Measurements from ENCODE around the gene STRN. TPM values are rescaled to one million over a fixed set of nuclear protein-coding genes. Genes with fewer than 3 reads are reported as not detected.
"Not testable (repeated sequence)": the region's sequence is repeated elsewhere in the genome, so short reads cannot be mapped to it uniquely, and the experiment has no call there.

Gene STRN
- total and polyA plus RNA-seq, 2 of the 13 experiments (the other 11 are each of a cell fraction or from before 2014, with no cell fraction given), result 10.4 to 19.3 TPM

- in situ Hi-C loops (cut with HindIII; ENCODE audit: extremely low pct_ligation_motif_present, low pct_unique_long_range_greater_than_20kb), result not testable (repeated sequence)
These were observed 12.7 kb upstream of the STRN start for GRCh38 chr2:36979007-36979406.

GRCh38 chr2:36976065-36976464, 9.7 kb upstream of the STRN start:
- no peak for DNase-seq (ENCODE audit: low spot score)
- ChIA-PET CTCF (ENCODE audit: low intra/inter-chr PET ratio, low total read pairs) (no interaction called here), POLR2A (interaction anchor here (1.1 kb wide), 1 partner anchor 9 kb away, joined by 3 read pairs; the partner anchor contains the start of gene STRN)
- 15% methylated on average over 2 of the region's 2 CpGs for WGBS (ENCODE audit: low lambda C conversion rate)
- H3K27ac ChIP-seq (ENCODE audit: extremely low read length, insufficient read depth, low read length), result no peak overlapping the region
- BruUV-seq (replicated peaks), result no TSS peak
- H3K9me3 ChIP-seq (ENCODE audit: low read length), result no peaks in the 10 kb centered on the region
- H3K4me2 ChIP-seq (ENCODE audit: low read depth, low read length), result no peak overlapping the region
- intact Hi-C loops (cut with micrococcal nuclease; ENCODE audit: unreplicated experiment), result no loop called here
- in situ Hi-C loops (cut with HindIII; ENCODE audit: extremely low pct_ligation_motif_present, low pct_unique_long_range_greater_than_20kb), result no loop called here
- no peaks in the 10 kb centered on the region for H3K27me3 ChIP-seq (ENCODE audit: control insufficient read depth in 1 of 2, insufficient read depth in 2 of 2, low read length in 2 of 2)
- H2AFZ ChIP-seq (ENCODE audit: low read length), result no peak overlapping the region
- no peak overlapping the region for H3K4me3 ChIP-seq (replicated peaks in 1 of 3; ENCODE audit: insufficient read depth in 1 of 3, low read depth in 2 of 3, low read length in 3 of 3)
- FAIRE-seq, result no peak
- H3K36me3 ChIP-seq (replicated peaks in 1 of 2; ENCODE audit: control insufficient read depth in 1 of 2, insufficient read depth in 2 of 2, low read length in 2 of 2), result no peaks in the 10 kb centered on the region; a peak in 1 of 5 replicates
- peaks cover 11% of the 10 kb centered on the region; the same call in 1 of the 2 replicates for H3K4me1 ChIP-seq (ENCODE audit: insufficient read depth, low read length)
- ATAC-seq, result peak; percentile 65
- no peaks in the 10 kb centered on the region for H3K79me2 ChIP-seq (ENCODE audit: insufficient read depth, low read length)
- TF ChIP-seq NR0B2 (CRISPR knock-in tag; IDR thresholded peaks at IDR 0.05) (no peak), ZNF770 (CRISPR knock-in tag; IDR thresholded peaks at IDR 0.05) (peak; percentile 35; the same call in 1 of the 2 replicates)
- no peak overlapping the region for H3K9ac ChIP-seq (ENCODE audit: insufficient read depth, low read depth, low read length)
- H4K20me1 ChIP-seq (ENCODE audit: insufficient read depth, low read length), result no peaks in the 10 kb centered on the region

More at GRCh38 chr2:36979007-36979406, 12.7 kb upstream of the STRN start:
- H3K79me2 ChIP-seq (ENCODE audit: insufficient read depth, low read length); BruUV-seq (replicated peaks); ATAC-seq; intact Hi-C loops (cut with micrococcal nuclease; ENCODE audit: unreplicated experiment); H3K9me3 ChIP-seq (ENCODE audit: low read length); H3K27ac ChIP-seq (ENCODE audit: extremely low read length, insufficient read depth, low read length); FAIRE-seq; H2AFZ ChIP-seq (ENCODE audit: low read length); H3K4me3 ChIP-seq (replicated peaks in 1 of 3; ENCODE audit: insufficient read depth in 1 of 3, low read depth in 2 of 3, low read length in 3 of 3); H4K20me1 ChIP-seq (ENCODE audit: insufficient read depth, low read length); H3K9ac ChIP-seq (ENCODE audit: insufficient read depth, low read depth, low read length); H3K36me3 ChIP-seq (replicated peaks in 1 of 2; ENCODE audit: control insufficient read depth in 1 of 2, insufficient read depth in 2 of 2, low read length in 2 of 2); H3K4me2 ChIP-seq (ENCODE audit: low read depth, low read length); H3K27me3 ChIP-seq (ENCODE audit: control insufficient read depth in 1 of 2, insufficient read depth in 2 of 2, low read length in 2 of 2); DNase-seq (ENCODE audit: low spot score); POLR2A ChIA-PET; CTCF ChIA-PET (ENCODE audit: low intra/inter-chr PET ratio, low total read pairs): not testable (repeated sequence)
- TF ChIP-seq ZNF121 (CRISPR knock-in tag; IDR thresholded peaks at IDR 0.05), result peak; percentile 93
- WGBS (ENCODE audit: low lambda C conversion rate), result 86% methylated on average over 3 of the region's 3 CpGs
- peaks cover 11% of the 10 kb centered on the region; the same call in 1 of the 2 replicates for H3K4me1 ChIP-seq (ENCODE audit: insufficient read depth, low read length)
